ENCODE data around the gene NUDCD2. TPM values are rescaled to one million over a fixed set of nuclear protein-coding genes. Genes with fewer than 3 reads are reported as not detected.
"Not testable (repeated sequence)": the region's sequence is repeated elsewhere in the genome, so short reads cannot be mapped to it uniquely, and the experiment has no call there.

NUDCD2 gene
- total RNA-seq, 1 experiment from 2014 or later = 56.8 TPM

DNA sequence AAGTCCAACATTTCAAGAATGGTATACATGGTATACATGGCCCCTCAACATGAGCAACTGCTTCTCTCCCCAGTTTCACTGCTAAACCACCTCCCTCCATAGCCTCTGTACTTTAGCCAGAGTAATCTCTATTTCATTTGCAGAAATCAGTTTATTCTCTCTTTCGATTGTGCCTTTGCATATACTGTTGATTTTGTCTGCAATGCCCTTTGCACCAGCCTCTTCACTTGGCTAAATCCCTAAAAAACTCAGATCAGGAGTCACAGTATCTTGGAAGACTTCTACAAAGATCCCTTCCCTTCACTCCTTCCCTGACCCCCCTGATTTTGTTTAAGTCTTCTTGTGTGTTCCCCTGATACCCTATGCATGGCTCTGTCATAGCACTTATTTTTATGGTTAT is 27.4 kb downstream of the NUDCD2 start:
- no peak for TF ChIP-seq SIN3A (IDR thresholded peaks at IDR 0.05; ENCODE audit: low read depth)
- no peak for TF ChIP-seq CTCF (IDR thresholded peaks at IDR 0.05 in 2 of 3, conservative IDR thresholded peaks at IDR 0.05 in 1 of 3; ENCODE audit: borderline replicate concordance in 1 of 3, insufficient read depth in 1 of 3, low read depth in 2 of 3, low read length in 2 of 3)
- TF ChIP-seq, protein P1, sequence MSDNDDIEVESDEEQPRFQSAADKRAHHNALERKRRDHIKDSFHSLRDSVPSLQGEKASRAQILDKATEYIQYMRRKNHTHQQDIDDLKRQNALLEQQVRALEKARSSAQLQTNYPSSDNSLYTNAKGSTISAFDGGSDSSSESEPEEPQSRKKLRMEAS (IDR thresholded peaks at IDR 0.05) = no peak
- no peak for TF ChIP-seq CEBPB (IDR thresholded peaks at IDR 0.05; ENCODE audit: low read depth)
- TF ChIP-seq FOSL1 (IDR thresholded peaks at IDR 0.05; ENCODE audit: low read depth) = no peak
- TF ChIP-seq TCF7L2 (IDR thresholded peaks at IDR 0.05; ENCODE audit: borderline replicate concordance, extremely low read depth, insufficient read depth, insufficient read length) = no peak
- TF ChIP-seq ATF3 (IDR thresholded peaks at IDR 0.05) = no peak
- no peak for TF ChIP-seq CBX3 (IDR thresholded peaks at IDR 0.05; ENCODE audit: low read depth)
- TF ChIP-seq POLR2AphosphoS5 (IDR thresholded peaks at IDR 0.05; ENCODE audit: low read depth, low read length) = no peak
- no peak for TF ChIP-seq EZH2phosphoT487 (IDR thresholded peaks at IDR 0.05; ENCODE audit: borderline replicate concordance)
- no peak for TF ChIP-seq SRF (IDR thresholded peaks at IDR 0.05; ENCODE audit: low read depth)
- no peak for TF ChIP-seq EZH2 (IDR thresholded peaks at IDR 0.05)
- TF ChIP-seq YY1 (IDR thresholded peaks at IDR 0.05; ENCODE audit: extremely low read depth, insufficient replicate concordance, low read depth, low read length) = no peak
- TF ChIP-seq EGR1 (IDR thresholded peaks at IDR 0.05; ENCODE audit: low read depth) = no peak
- no peak for TF ChIP-seq ZFX (IDR thresholded peaks at IDR 0.05)
- TF ChIP-seq JUND (IDR thresholded peaks at IDR 0.05) = no peak
- no peak for TF ChIP-seq ELF1 (IDR thresholded peaks at IDR 0.05; ENCODE audit: borderline replicate concordance, low read depth)
- TF ChIP-seq ZNF274 (IDR thresholded peaks at IDR 0.05; ENCODE audit: low read depth, low read length) = no peak
- no peaks in the 10 kb centered on the region for H4K20me1 ChIP-seq (ENCODE audit: insufficient read depth)
- H3K4me2 ChIP-seq (ENCODE audit: low read length) = no peak overlapping the region
- no peak overlapping the region for H3K9ac ChIP-seq (ENCODE audit: low read length)
- H2AFZ ChIP-seq (ENCODE audit: low read depth, low read length, poor library complexity, severe bottlenecking) = no peak overlapping the region
- CTCF ChIA-PET = no interaction called here
- RAD21 ChIA-PET (ENCODE audit: low non-redundant PET in 1 of 2, low total read pairs in 2 of 2, uncharacterized antibody in 2 of 2, unreplicated experiment in 2 of 2) = no interaction called here
- no peak overlapping the region for H3K4me3 ChIP-seq (replicated peaks in 1 of 2; ENCODE audit: low read depth in 1 of 2, low read length in 2 of 2)
- ATAC-seq = no peak
- no peaks in the 10 kb centered on the region for H3K27me3 ChIP-seq (ENCODE audit: insufficient read depth, low read length)
- DNase-seq (ENCODE audit: low read depth, low spot score) = no peak
- POLR2A ChIA-PET = no interaction called here
- no peaks in the 10 kb centered on the region for H3K9me3 ChIP-seq (ENCODE audit: control insufficient read depth in 1 of 2, insufficient read depth in 1 of 2, low read depth in 1 of 2, low read length in 2 of 2)
- H3K27ac ChIP-seq (ENCODE audit: low read depth, low read length) = no peak overlapping the region
- H3K4me1 ChIP-seq (ENCODE audit: control insufficient read depth in 1 of 2, insufficient read depth in 2 of 2, low read length in 2 of 2) = peaks cover 0 to 10% of the 10 kb centered on the region in 2 experiments; a peak in 3 of 4 replicates
- no peaks in the 10 kb centered on the region for H3K36me3 ChIP-seq (ENCODE audit: control insufficient read depth in 1 of 2, insufficient read depth in 2 of 2, low read length in 2 of 2)
- BruUV-seq (replicated peaks) = no TSS peak
- no peaks in the 10 kb centered on the region for H3K9me2 ChIP-seq (ENCODE audit: insufficient read depth)
- peaks cover 1% of the 10 kb centered on the region; the same call in 1 of the 2 replicates for H3K79me2 ChIP-seq (ENCODE audit: insufficient read depth, low read length)
- intact Hi-C loops (cut with micrococcal nuclease) = no loop called here

DNA sequence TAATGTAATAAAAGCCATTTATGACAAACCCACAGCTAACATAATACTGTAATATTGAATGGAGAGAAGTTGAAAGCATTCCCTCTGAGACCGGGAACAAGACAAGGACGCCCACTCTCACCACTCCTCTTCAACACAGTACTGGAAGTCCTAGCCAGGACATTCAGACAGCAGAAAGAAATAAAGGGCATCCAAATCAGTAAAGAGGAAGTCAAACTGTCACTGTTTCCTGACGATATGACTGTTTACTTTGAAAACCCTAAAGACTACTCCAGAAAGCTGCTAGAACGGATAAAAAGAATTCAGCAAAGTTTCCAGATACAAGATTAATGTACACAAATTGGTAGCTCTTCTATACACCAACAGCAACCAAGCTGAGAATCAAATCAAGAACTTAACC is 33.8 kb downstream of the NUDCD2 start:
- H4K20me1 ChIP-seq (ENCODE audit: insufficient read depth); H3K27me3 ChIP-seq (ENCODE audit: insufficient read depth, low read length); DNase-seq (ENCODE audit: low read depth, low spot score); H3K36me3 ChIP-seq (ENCODE audit: control insufficient read depth in 1 of 2, insufficient read depth in 2 of 2, low read length in 2 of 2); H3K27ac ChIP-seq (ENCODE audit: low read depth, low read length); intact Hi-C loops (cut with micrococcal nuclease); H3K9ac ChIP-seq (ENCODE audit: low read length); BruUV-seq (replicated peaks); H3K9me3 ChIP-seq (ENCODE audit: control insufficient read depth in 1 of 2, insufficient read depth in 1 of 2, low read depth in 1 of 2, low read length in 2 of 2); H3K9me2 ChIP-seq (ENCODE audit: insufficient read depth); POLR2A ChIA-PET; H3K4me1 ChIP-seq (ENCODE audit: control insufficient read depth in 1 of 2, insufficient read depth in 2 of 2, low read length in 2 of 2); H3K79me2 ChIP-seq (ENCODE audit: insufficient read depth, low read length); H3K4me3 ChIP-seq (replicated peaks in 1 of 2; ENCODE audit: low read depth in 1 of 2, low read length in 2 of 2); H2AFZ ChIP-seq (ENCODE audit: low read depth, low read length, poor library complexity, severe bottlenecking); CTCF ChIA-PET; RAD21 ChIA-PET (ENCODE audit: low non-redundant PET in 1 of 2, low total read pairs in 2 of 2, uncharacterized antibody in 2 of 2, unreplicated experiment in 2 of 2); H3K4me2 ChIP-seq (ENCODE audit: low read length); ATAC-seq: not testable (repeated sequence)

All from HCT116 (cell line).